ENCODE measurements around the gene KRT80. TPM values are rescaled to one million over a fixed set of nuclear protein-coding genes. Genes with fewer than 3 reads are reported as not detected.

Gene KRT80
- total RNA-seq, 1 donor from 2014 or later: 7.9 TPM

DNA sequence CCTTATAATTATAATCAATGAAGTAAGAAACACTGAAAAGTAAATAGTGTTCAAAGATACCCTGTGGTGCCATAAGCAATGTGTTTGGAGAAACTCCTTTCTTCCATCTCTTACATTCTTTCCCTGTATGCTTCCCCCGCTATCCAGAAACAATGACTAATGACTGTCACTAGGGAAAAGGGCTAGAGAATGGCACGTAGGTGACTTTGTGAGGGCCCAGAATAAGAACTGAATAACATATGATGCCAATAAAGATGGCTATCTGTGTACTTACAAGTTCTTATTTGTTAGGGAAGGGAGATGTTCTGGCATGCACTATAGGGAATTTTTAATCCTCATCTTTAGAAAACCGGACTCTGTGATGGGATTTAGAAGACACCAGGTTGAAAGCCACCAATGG, 36.6 kb upstream of the KRT80 start:
- peaks cover 25% of the 10 kb centered on the region for H3K4me1 ChIP-seq
- no peaks in the 10 kb centered on the region for H3K27me3 ChIP-seq
- no peak overlapping the region for H3K27ac ChIP-seq
- TF ChIP-seq POLR2A (IDR thresholded peaks at IDR 0.05) (no peak), POLR2AphosphoS5 (IDR thresholded peaks at IDR 0.05; ENCODE audit: insufficient read depth in 1 of 2, low read depth in 1 of 2) (no peak)
- TF ChIP-seq, protein P1, sequence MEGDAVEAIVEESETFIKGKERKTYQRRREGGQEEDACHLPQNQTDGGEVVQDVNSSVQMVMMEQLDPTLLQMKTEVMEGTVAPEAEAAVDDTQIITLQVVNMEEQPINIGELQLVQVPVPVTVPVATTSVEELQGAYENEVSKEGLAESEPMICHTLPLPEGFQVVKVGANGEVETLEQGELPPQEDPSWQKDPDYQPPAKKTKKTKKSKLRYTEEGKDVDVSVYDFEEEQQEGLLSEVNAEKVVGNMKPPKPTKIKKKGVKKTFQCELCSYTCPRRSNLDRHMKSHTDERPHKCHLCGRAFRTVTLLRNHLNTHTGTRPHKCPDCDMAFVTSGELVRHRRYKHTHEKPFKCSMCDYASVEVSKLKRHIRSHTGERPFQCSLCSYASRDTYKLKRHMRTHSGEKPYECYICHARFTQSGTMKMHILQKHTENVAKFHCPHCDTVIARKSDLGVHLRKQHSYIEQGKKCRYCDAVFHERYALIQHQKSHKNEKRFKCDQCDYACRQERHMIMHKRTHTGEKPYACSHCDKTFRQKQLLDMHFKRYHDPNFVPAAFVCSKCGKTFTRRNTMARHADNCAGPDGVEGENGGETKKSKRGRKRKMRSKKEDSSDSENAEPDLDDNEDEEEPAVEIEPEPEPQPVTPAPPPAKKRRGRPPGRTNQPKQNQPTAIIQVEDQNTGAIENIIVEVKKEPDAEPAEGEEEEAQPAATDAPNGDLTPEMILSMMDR (IDR thresholded peaks at IDR 0.05): no peak
- no peak overlapping the region for H3K4me3 ChIP-seq
- no peaks in the 10 kb centered on the region for H3K36me3 ChIP-seq
- DNase-seq (ENCODE audit: extremely low spot score in 2 of 2): no peak
- no peaks in the 10 kb centered on the region for H3K9me3 ChIP-seq
- intact Hi-C loops (cut with DNase I): no loop called here

DNA sequence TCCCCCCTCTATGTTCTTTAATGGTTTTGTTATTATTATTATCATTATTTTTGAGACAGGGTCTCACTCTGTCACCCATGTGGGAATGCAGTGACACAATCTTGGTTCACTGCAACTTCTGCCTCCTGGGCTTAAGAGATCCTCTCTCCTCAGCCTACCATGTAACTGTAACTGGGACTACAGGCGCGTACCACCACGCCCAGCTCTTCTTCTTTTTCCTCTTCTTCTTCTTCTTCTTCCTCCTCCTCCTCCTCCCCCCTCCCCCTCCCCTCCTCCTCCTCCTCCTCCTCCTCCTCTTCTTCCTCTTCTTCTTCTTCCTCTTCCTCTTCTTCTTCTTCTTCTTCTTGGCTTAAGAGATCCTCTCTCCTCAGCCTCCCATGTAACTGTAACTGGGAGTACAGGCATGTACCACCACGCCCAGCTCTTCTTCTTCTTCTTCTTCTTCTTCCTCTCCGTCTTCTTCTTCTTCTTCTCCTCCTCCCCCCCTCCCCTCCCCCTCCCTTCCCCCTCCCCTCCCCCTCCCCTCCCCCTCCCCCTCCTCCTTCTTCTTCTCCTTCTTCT, 35.9 kb upstream of the KRT80 start:
- Histone ChIP-seq H3K27ac (no peak overlapping the region), H3K4me1 (peaks cover 18% of the 10 kb centered on the region), H3K36me3 (no peaks in the 10 kb centered on the region), H3K27me3 (no peaks in the 10 kb centered on the region), H3K4me3 (no peak overlapping the region), H3K9me3 (no peaks in the 10 kb centered on the region)
- DNase-seq (ENCODE audit: extremely low spot score in 2 of 2): no peak
- TF ChIP-seq, protein P1 (IDR thresholded peaks at IDR 0.05): no peak
- TF ChIP-seq POLR2AphosphoS5 (IDR thresholded peaks at IDR 0.05; ENCODE audit: insufficient read depth in 1 of 2, low read depth in 1 of 2): no peak
- intact Hi-C loops (cut with DNase I): no loop called here

DNA sequence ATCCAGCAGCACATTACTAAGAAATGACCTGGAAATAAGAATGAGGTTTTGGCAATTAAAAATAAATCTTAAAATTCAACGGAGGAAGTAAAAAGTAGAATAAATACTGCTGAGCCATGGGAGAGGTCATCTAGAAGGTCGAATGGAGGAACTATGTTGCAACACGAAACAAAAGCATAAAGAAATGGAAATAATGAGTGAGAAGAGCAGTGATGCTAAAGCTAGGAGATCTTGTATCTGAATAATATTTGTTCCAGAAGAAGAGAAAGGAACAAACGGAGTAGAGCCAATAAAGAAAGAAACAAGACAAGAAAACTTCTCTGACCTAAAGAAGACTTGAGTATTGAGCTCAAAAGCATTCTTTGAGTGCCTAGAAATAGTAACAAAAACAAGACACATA, 34.6 kb upstream of the KRT80 start:
- H3K27ac ChIP-seq: no peak overlapping the region
- intact Hi-C loops (cut with DNase I): no loop called here
- peaks cover 7% of the 10 kb centered on the region for H3K4me1 ChIP-seq
- DNase-seq (ENCODE audit: extremely low spot score in 2 of 2): no peak
- TF ChIP-seq POLR2AphosphoS5 (IDR thresholded peaks at IDR 0.05; ENCODE audit: insufficient read depth in 1 of 2, low read depth in 1 of 2) (no peak), POLR2A (IDR thresholded peaks at IDR 0.05) (no peak)
- TF ChIP-seq, protein P1 (IDR thresholded peaks at IDR 0.05): no peak
- H3K36me3 ChIP-seq: no peaks in the 10 kb centered on the region
- no peak overlapping the region for H3K4me3 ChIP-seq
- no peaks in the 10 kb centered on the region for H3K27me3 ChIP-seq
- H3K9me3 ChIP-seq: no peaks in the 10 kb centered on the region

DNA sequence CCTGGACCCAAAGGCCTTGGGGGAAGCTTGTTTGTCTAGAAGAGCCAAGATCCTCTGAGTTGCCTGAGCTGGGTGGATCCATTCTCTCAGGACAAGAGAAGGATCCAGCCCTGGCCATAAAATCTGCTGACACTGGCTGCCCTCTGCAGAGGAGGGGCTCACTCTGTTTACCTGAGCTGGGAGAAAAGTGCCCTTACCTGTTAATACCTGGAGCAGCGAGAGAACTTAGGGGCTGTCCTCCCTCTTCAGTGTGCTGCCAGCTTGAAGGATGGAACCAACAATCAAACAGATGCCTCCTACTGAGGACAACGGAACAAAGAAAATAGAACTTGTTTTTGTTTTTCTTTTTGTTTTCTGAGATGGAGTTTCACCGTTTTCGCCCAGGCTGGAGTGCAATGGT, 33.9 kb upstream of the KRT80 start:
- no peak for DNase-seq (ENCODE audit: extremely low spot score in 2 of 2)
- H3K4me3 ChIP-seq: no peak overlapping the region
- no peak for TF ChIP-seq POLR2A (IDR thresholded peaks at IDR 0.05)
- TF ChIP-seq, protein P1 (IDR thresholded peaks at IDR 0.05): no peak
- TF ChIP-seq POLR2AphosphoS5 (IDR thresholded peaks at IDR 0.05; ENCODE audit: insufficient read depth in 1 of 2, low read depth in 1 of 2): no peak
- no peaks in the 10 kb centered on the region for H3K27me3 ChIP-seq
- intact Hi-C loops (cut with DNase I): no loop called here
- no peaks in the 10 kb centered on the region for H3K4me1 ChIP-seq
- no peaks in the 10 kb centered on the region for H3K9me3 ChIP-seq
- no peak overlapping the region for H3K27ac ChIP-seq
- no peaks in the 10 kb centered on the region for H3K36me3 ChIP-seq

DNA sequence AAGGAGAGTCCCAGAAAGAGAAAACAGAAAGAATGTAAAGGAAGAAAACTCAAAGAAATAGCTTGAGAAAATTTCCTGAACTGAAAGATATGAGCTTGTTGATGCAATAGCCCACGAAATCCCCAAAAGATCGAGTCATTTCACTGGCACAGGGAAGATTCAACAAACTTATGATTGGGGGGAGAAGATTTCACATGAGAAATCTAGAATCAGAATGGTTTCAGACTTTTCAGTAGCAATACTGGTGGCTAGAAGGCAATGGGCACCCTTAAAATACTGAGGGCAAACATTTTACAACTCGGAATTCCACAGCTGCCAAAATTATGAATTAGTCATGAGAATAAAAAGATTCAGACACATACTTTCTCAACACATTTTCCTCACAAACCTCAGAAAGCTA, 32.3 kb upstream of the KRT80 start:
- DNase-seq (ENCODE audit: extremely low spot score in 2 of 2): no peak
- Histone ChIP-seq H3K4me3 (no peak overlapping the region), H3K27ac (no peak overlapping the region), H3K36me3 (no peaks in the 10 kb centered on the region), H3K27me3 (no peaks in the 10 kb centered on the region), H3K9me3 (no peaks in the 10 kb centered on the region), H3K4me1 (no peaks in the 10 kb centered on the region)
- intact Hi-C loops (cut with DNase I): no loop called here
- TF ChIP-seq, protein P1 (IDR thresholded peaks at IDR 0.05): no peak
- TF ChIP-seq POLR2AphosphoS5 (IDR thresholded peaks at IDR 0.05; ENCODE audit: insufficient read depth in 1 of 2, low read depth in 1 of 2): no peak
- no peak for TF ChIP-seq POLR2A (IDR thresholded peaks at IDR 0.05)

All from vagina (tissue), 2 donors.